Activated CD8-positive, alpha-beta T cell treated with anti-CD3 and anti-CD28 coated beads, Interleukin-2, amount 10 ng/mL, durations not matched to agents 7 days and 5 days (primary cell): ENCODE results near the gene PCDHGC3. TPM values are rescaled to one million over a fixed set of nuclear protein-coding genes. Genes with fewer than 3 reads are reported as not detected.

ENCODE experiments used
- total RNA-seq, 2 experiments: library from RNA; stranded (reverse); gene quantifications; one replicate each; pipeline ENCODE4 v1.2.3, GENCODE V29; 2021

Gene PCDHGC3
- total RNA-seq, 2 experiments from 2014 or later: not detected

Other genes with a start within 250 kb of the PCDHGC3 start
- gene PCDHB15, start 230.6 kb upstream of the PCDHGC3 start, total RNA-seq: not detected
- under 1 TPM; 0.39 to 0.84 TPM for gene SLC25A2, start 171.9 kb upstream of the PCDHGC3 start, total RNA-seq
- 10 to 100 TPM; 65.5 to 67.0 TPM for gene TAF7, start 155.2 kb upstream of the PCDHGC3 start, total RNA-seq
- not detected for gene PCDHGA1, start 145.5 kb upstream of the PCDHGC3 start, total RNA-seq
- not detected for gene PCDHGA2, start 137.2 kb upstream of the PCDHGC3 start, total RNA-seq
- gene PCDHGA3, start 132.1 kb upstream of the PCDHGC3 start, total RNA-seq: not detected
- not detected for gene PCDHGB1, start 125.9 kb upstream of the PCDHGC3 start, total RNA-seq
- under 1 TPM in 1 of 2 experiments, not detected in 1; 0.10 TPM for gene PCDHGA4, start 120.9 kb upstream of the PCDHGC3 start, total RNA-seq
- under 1 TPM; 0.13 TPM for gene PCDHGB2, start 116.0 kb upstream of the PCDHGC3 start, total RNA-seq
- under 1 TPM; 0.05 to 0.11 TPM for gene PCDHGA5, start 111.8 kb upstream of the PCDHGC3 start, total RNA-seq
- under 1 TPM; 0.16 to 0.26 TPM for gene PCDHGB3, start 105.7 kb upstream of the PCDHGC3 start, total RNA-seq
- gene PCDHGA6, start 102.1 kb upstream of the PCDHGC3 start, total RNA-seq: under 1 TPM; 0.08 to 0.11 TPM
- gene PCDHGA7, start 93.2 kb upstream of the PCDHGC3 start, total RNA-seq: not detected
- not detected for gene PCDHGB4, start 88.3 kb upstream of the PCDHGC3 start, total RNA-seq
- gene PCDHGA8, start 83.3 kb upstream of the PCDHGC3 start, total RNA-seq: not detected
- gene PCDHGB5, start 78.0 kb upstream of the PCDHGC3 start, total RNA-seq: under 1 TPM in 1 of 2 experiments, not detected in 1; 0.16 TPM
- under 1 TPM in 1 of 2 experiments, not detected in 1; 0.08 TPM for gene PCDHGA9, start 73.2 kb upstream of the PCDHGC3 start, total RNA-seq
- gene PCDHGB6, start 67.9 kb upstream of the PCDHGC3 start, total RNA-seq: not detected
- not detected for gene PCDHGA10, start 63.0 kb upstream of the PCDHGC3 start, total RNA-seq
- not detected for gene PCDHGB7, start 58.3 kb upstream of the PCDHGC3 start, total RNA-seq
- under 1 TPM in 1 of 2 experiments, not detected in 1; 0.05 TPM for gene PCDHGA11, start 54.9 kb upstream of the PCDHGC3 start, total RNA-seq
- not detected for gene PCDHGA12, start 45.5 kb upstream of the PCDHGC3 start, total RNA-seq
- gene PCDHGC4, start 9.1 kb downstream of the PCDHGC3 start, total RNA-seq: not detected
- not detected for gene PCDHGC5, start 13.1 kb downstream of the PCDHGC3 start, total RNA-seq
- 100 to 1,000 TPM; 281 to 286 TPM for gene DIAPH1, start 143.0 kb downstream of the PCDHGC3 start, total RNA-seq
- gene HDAC3, start 160.9 kb downstream of the PCDHGC3 start, total RNA-seq: 10 to 100 TPM; 88.1 to 91.8 TPM
- 10 to 100 TPM; 36.9 to 37.1 TPM for gene RELL2, start 161.0 kb downstream of the PCDHGC3 start, total RNA-seq
- 10 to 100 TPM; 46.9 to 47.8 TPM for gene FCHSD1, start 175.5 kb downstream of the PCDHGC3 start, total RNA-seq
- 1 to 10 TPM; 8.5 to 8.8 TPM for gene ARAP3, start 206.3 kb downstream of the PCDHGC3 start, total RNA-seq